ENCODE measurements around the gene CSTF1.

The CSTF1 gene

GRCh38 chr20:56392132-56392880 is at the start of gene CSTF1, which contains the start of gene AURKA:
CSTF1 (plus strand) TSS chr20:56392645; CDS start chr20:56395553, 2,908 bp downstream.
AURKA (minus strand) TSS chr20:56392215; CDS start chr20:56388197, 4,018 bp downstream.
- Histone ChIP-seq H3K4me3 (ENCODE audit: low read depth in 1 of 2, low read length in 2 of 2) (peak within 1 kb of the TSS; percentile 95), H3K9me3 (ENCODE audit: control insufficient read depth in 1 of 2, low read length in 2 of 2) (no peaks in the 10 kb centered on the region), H3K27ac (ENCODE audit: low read length) (peak within 1 kb of the TSS; percentile 94), H3K27me3 (ENCODE audit: low read depth, low read length) (no peaks in the 10 kb centered on the region), H3K4me1 (ENCODE audit: control insufficient read depth in 1 of 2, insufficient read depth in 2 of 2, low read length in 2 of 2) (peaks cover 5 to 18% of the 10 kb centered on the region in 2 donors), H3K36me3 (ENCODE audit: control insufficient read depth in 1 of 2, insufficient read depth in 2 of 2, low read length in 2 of 2) (peaks cover 16 to 24% of the 10 kb centered on the region in 2 donors)

DNA sequence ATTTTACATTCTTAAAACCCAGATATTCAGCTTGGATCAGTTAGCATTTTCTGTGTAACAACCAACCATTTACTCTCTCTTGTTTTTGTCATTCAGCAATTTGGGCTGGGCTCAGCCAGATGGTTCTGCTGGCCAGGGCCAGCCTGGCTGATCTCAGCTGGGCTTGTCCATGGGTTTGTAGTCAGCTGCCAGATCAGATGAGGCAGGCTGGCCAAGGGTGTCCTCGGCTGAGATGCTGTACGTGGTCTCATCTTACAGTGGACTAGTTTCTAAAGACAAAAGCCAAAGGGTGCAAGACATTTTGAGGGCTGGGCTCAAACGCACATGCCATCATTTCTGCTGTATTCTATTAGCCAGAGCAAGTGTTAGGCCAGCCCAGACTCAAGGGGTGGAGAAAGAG is 49.7 kb upstream of the CSTF1 start:
- no peak overlapping the region for H3K4me3 ChIP-seq (ENCODE audit: low read depth in 1 of 2, low read length in 2 of 2)
- peaks cover 0 to 10% of the 10 kb centered on the region in 2 donors for H3K4me1 ChIP-seq (ENCODE audit: control insufficient read depth in 1 of 2, insufficient read depth in 2 of 2, low read length in 2 of 2)
- no peak overlapping the region for H3K27ac ChIP-seq (ENCODE audit: low read length)
- no peaks in the 10 kb centered on the region for H3K36me3 ChIP-seq (ENCODE audit: control insufficient read depth in 1 of 2, insufficient read depth in 2 of 2, low read length in 2 of 2)
- H3K9me3 ChIP-seq (ENCODE audit: control insufficient read depth in 1 of 2, low read length in 2 of 2): no peaks in the 10 kb centered on the region
- no peaks in the 10 kb centered on the region for H3K27me3 ChIP-seq (ENCODE audit: low read depth, low read length)

DNA sequence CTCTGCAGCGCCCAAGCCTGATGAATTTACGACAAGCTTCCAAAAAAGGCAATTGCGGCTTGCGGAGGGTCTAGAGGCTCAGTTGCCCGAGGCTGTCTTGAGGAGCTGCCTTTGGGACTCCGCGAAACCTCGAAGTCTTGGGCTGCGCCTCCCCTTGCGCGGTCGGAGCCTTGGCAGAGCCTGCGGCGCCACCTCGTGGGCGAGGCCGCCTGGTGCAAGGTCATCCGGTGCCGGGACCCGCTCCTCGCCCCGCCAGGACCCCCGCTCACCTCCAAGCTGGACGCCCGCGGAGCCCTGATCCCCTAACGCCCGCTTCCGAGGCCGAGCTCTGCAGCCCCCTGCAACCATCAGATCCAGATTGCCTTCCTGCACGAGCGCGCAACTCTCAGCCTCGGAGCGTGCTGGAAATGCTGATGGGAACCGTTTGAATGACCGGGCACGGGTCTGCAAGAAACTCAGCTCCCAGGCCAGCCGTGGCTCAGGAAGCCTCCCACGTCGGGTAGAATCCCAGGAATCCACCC is 48.5 kb upstream of the CSTF1 start:
- H3K27ac ChIP-seq (ENCODE audit: low read length): no peak overlapping the region
- no peaks in the 10 kb centered on the region for H3K9me3 ChIP-seq (ENCODE audit: control insufficient read depth in 1 of 2, low read length in 2 of 2)
- H3K4me1 ChIP-seq (ENCODE audit: control insufficient read depth in 1 of 2, insufficient read depth in 2 of 2, low read length in 2 of 2): peaks cover 0 to 10% of the 10 kb centered on the region in 2 donors
- peak overlapping the region in 1 of 2 donors; percentile 23 for H3K4me3 ChIP-seq (ENCODE audit: low read depth in 1 of 2, low read length in 2 of 2)
- no peaks in the 10 kb centered on the region for H3K36me3 ChIP-seq (ENCODE audit: control insufficient read depth in 1 of 2, insufficient read depth in 2 of 2, low read length in 2 of 2)
- H3K27me3 ChIP-seq (ENCODE audit: low read depth, low read length): no peaks in the 10 kb centered on the region

GRCh38 chr20:56345911-56346310 is 46.5 kb upstream of the CSTF1 start:
- Histone ChIP-seq H3K27ac (ENCODE audit: low read length) (no peak overlapping the region), H3K9me3 (ENCODE audit: control insufficient read depth in 1 of 2, low read length in 2 of 2) (no peaks in the 10 kb centered on the region), H3K27me3 (ENCODE audit: low read depth, low read length) (no peaks in the 10 kb centered on the region), H3K4me1 (ENCODE audit: control insufficient read depth in 1 of 2, insufficient read depth in 2 of 2, low read length in 2 of 2) (peaks cover 0 to 10% of the 10 kb centered on the region in 2 donors), H3K4me3 (ENCODE audit: low read depth in 1 of 2, low read length in 2 of 2) (no peak overlapping the region), H3K36me3 (ENCODE audit: control insufficient read depth in 1 of 2, insufficient read depth in 2 of 2, low read length in 2 of 2) (no peaks in the 10 kb centered on the region)

DNA sequence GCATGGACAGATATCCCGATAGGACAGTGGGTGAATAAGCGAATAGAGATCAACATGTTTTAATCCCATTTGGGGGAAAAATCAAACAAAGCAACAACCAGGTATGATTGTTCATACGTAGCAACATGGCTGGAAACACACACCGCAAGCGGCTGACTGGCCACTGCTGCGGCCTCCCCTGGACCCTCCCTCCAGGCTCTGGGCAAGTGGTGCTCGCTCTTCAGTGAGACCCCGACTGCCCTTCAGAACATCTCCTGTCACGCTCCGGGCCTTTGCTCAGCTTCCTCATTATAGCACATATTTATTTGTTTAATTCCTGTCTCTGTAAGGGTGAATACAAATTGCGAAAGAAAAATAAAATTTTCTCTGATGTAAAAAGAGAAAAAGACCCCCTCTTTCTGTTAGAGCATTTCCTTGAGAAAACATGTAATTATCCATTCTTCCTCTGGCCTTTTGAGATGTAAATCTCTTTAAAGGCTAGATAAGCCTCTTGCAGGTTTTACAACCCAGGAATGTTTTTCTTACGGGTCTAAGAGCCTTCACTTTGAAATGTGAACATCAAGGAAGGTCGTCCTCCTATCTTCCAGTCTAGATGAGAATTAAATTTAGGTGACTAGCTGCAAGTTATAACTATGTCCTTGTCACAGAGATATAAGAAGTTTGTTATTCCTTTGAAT is 44.7 kb upstream of the CSTF1 start:
- Histone ChIP-seq H3K4me3 (ENCODE audit: low read depth in 1 of 2, low read length in 2 of 2) (no peak overlapping the region), H3K4me1 (ENCODE audit: control insufficient read depth in 1 of 2, insufficient read depth in 2 of 2, low read length in 2 of 2) (peaks cover 0 to 10% of the 10 kb centered on the region in 2 donors), H3K9me3 (ENCODE audit: control insufficient read depth in 1 of 2, low read length in 2 of 2) (no peaks in the 10 kb centered on the region), H3K27ac (ENCODE audit: low read length) (no peak overlapping the region), H3K27me3 (ENCODE audit: low read depth, low read length) (no peaks in the 10 kb centered on the region), H3K36me3 (ENCODE audit: control insufficient read depth in 1 of 2, insufficient read depth in 2 of 2, low read length in 2 of 2) (no peaks in the 10 kb centered on the region)

DNA sequence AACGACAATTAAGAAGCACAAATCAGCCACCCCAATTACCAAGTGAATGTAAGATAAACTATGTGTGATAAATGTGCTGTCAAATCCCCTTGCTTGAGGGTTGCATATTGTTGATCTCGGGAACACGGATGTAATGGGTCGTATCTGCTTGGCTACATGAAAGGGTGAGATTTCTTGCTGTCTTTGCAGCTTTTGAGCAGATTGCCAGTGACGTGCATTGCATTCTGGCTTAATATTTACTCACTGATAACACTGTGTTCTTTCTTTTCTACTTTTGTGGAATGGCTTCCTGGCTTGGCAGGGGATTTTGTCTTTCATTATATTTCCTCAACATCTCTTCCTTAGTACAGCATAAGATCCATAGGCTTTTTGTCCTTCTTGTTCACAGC is 44.1 kb upstream of the CSTF1 start:
- peak overlapping the region in 1 of 2 donors; percentile 26 for H3K4me3 ChIP-seq (ENCODE audit: low read depth in 1 of 2, low read length in 2 of 2)
- no peaks in the 10 kb centered on the region for H3K9me3 ChIP-seq (ENCODE audit: control insufficient read depth in 1 of 2, low read length in 2 of 2)
- no peaks in the 10 kb centered on the region for H3K27me3 ChIP-seq (ENCODE audit: low read depth, low read length)
- no peaks in the 10 kb centered on the region for H3K36me3 ChIP-seq (ENCODE audit: control insufficient read depth in 1 of 2, insufficient read depth in 2 of 2, low read length in 2 of 2)
- H3K4me1 ChIP-seq (ENCODE audit: control insufficient read depth in 1 of 2, insufficient read depth in 2 of 2, low read length in 2 of 2): peaks cover 0 to 10% of the 10 kb centered on the region in 2 donors
- no peak overlapping the region for H3K27ac ChIP-seq (ENCODE audit: low read length)

DNA sequence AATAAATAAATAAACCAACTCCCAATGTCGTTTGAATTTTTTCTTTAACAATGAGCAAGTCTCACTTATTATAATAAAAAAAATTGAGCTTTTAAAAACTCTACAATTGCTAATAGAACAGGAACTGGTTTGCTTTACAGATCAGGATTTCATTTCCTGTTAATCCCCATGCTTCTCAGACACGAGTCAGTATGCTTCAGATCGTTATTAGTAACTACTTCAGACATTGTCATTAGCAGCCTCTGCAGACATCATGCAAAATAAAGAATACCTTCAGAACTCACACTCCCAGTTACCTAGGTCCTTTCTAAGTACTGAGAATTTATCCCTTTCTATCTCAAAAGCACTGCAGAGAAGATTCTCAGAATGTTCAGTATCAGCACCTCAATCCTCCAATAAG is 43.7 kb upstream of the CSTF1 start:
- Histone ChIP-seq H3K36me3 (ENCODE audit: control insufficient read depth in 1 of 2, insufficient read depth in 2 of 2, low read length in 2 of 2) (no peaks in the 10 kb centered on the region), H3K4me3 (ENCODE audit: low read depth in 1 of 2, low read length in 2 of 2) (no peak overlapping the region), H3K4me1 (ENCODE audit: control insufficient read depth in 1 of 2, insufficient read depth in 2 of 2, low read length in 2 of 2) (peaks cover 0 to 6% of the 10 kb centered on the region in 2 donors), H3K9me3 (ENCODE audit: control insufficient read depth in 1 of 2, low read length in 2 of 2) (no peaks in the 10 kb centered on the region), H3K27ac (ENCODE audit: low read length) (no peak overlapping the region), H3K27me3 (ENCODE audit: low read depth, low read length) (no peaks in the 10 kb centered on the region)

DNA sequence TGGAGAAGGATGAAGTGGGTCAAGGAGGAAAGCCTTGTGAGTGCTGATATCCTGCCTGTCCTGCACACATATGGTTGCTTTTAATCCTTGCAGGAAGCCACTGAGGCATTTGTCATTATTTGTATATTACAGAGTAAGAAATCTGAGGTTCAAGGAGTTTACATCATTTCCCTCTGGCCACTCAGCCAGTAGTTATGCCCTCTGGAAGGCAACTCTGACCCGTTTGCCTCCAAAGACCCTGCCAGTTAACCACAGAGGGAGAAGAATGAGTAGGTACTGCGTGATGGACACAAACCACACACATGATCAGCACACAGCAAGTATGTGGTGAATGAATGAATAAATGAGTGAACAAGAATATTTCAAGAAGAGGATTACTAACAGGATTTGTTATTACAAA is 41.6 kb upstream of the CSTF1 start:
- no peaks in the 10 kb centered on the region for H3K4me1 ChIP-seq (ENCODE audit: control insufficient read depth in 1 of 2, insufficient read depth in 2 of 2, low read length in 2 of 2)
- H3K36me3 ChIP-seq (ENCODE audit: control insufficient read depth in 1 of 2, insufficient read depth in 2 of 2, low read length in 2 of 2): no peaks in the 10 kb centered on the region
- H3K27me3 ChIP-seq (ENCODE audit: low read depth, low read length): no peaks in the 10 kb centered on the region
- no peak overlapping the region for H3K4me3 ChIP-seq (ENCODE audit: low read depth in 1 of 2, low read length in 2 of 2)
- no peaks in the 10 kb centered on the region for H3K9me3 ChIP-seq (ENCODE audit: control insufficient read depth in 1 of 2, low read length in 2 of 2)
- H3K27ac ChIP-seq (ENCODE audit: low read length): no peak overlapping the region

DNA sequence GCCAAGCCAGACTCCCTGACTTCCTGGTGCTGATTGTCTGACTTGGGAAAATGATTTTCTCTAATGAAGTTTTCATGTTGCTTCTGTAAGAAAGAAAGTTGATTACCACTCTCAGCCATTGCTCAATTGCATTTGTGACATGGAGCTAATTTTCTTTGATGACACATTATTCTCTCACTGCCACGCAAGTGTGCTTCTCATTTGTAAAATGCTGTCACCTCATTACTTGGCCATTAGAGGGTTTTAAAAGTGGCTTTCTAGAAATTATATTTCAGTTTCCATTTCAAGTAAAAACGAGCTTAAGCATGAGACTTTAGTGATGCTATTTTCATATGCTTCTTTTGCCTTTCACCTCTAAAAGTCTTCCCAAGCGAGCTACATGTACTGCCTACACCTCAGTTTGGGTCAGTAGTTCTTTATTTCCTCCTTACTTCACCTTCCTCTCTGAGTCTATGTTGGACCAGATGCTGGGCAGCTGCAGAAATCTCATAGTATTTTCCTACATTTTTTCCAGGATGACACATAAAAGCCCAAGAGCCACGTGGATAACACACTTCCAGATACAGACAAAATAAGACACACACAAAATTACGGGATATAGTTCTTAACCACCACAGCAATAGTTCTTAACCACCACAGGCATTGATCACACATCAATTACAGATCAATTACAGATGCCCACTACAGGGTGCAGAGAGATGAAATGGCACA is 39.9 kb upstream of the CSTF1 start:
- H3K9me3 ChIP-seq (ENCODE audit: control insufficient read depth in 1 of 2, low read length in 2 of 2): no peaks in the 10 kb centered on the region
- H3K36me3 ChIP-seq (ENCODE audit: control insufficient read depth in 1 of 2, insufficient read depth in 2 of 2, low read length in 2 of 2): no peaks in the 10 kb centered on the region
- no peak overlapping the region for H3K4me3 ChIP-seq (ENCODE audit: low read depth in 1 of 2, low read length in 2 of 2)
- no peaks in the 10 kb centered on the region for H3K27me3 ChIP-seq (ENCODE audit: low read depth, low read length)
- H3K4me1 ChIP-seq (ENCODE audit: control insufficient read depth in 1 of 2, insufficient read depth in 2 of 2, low read length in 2 of 2): no peaks in the 10 kb centered on the region
- H3K27ac ChIP-seq (ENCODE audit: low read length): no peak overlapping the region

DNA sequence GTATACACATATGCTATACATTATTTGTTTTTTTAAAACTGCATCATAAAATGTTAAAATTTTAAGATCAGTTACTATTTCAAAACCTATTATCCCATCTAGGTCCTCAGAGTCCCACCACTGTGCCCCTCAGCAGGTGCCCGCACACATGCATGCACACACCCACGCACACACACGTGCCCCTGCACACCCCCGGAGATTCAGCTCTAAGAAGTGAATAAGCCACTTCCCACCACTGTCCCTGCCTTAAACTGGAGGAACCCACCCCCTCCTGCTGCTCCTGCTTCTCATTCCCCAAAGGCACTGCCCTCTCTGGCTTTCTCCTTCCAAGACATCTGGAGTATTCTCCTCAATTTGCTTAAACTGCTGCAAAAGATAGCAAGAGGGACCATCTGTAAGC is 39.1 kb upstream of the CSTF1 start:
- Histone ChIP-seq H3K27me3 (ENCODE audit: low read depth, low read length) (no peaks in the 10 kb centered on the region), H3K36me3 (ENCODE audit: control insufficient read depth in 1 of 2, insufficient read depth in 2 of 2, low read length in 2 of 2) (no peaks in the 10 kb centered on the region), H3K9me3 (ENCODE audit: control insufficient read depth in 1 of 2, low read length in 2 of 2) (no peaks in the 10 kb centered on the region), H3K4me1 (ENCODE audit: control insufficient read depth in 1 of 2, insufficient read depth in 2 of 2, low read length in 2 of 2) (no peaks in the 10 kb centered on the region), H3K4me3 (ENCODE audit: low read depth in 1 of 2, low read length in 2 of 2) (no peak overlapping the region), H3K27ac (ENCODE audit: low read length) (no peak overlapping the region)

DNA sequence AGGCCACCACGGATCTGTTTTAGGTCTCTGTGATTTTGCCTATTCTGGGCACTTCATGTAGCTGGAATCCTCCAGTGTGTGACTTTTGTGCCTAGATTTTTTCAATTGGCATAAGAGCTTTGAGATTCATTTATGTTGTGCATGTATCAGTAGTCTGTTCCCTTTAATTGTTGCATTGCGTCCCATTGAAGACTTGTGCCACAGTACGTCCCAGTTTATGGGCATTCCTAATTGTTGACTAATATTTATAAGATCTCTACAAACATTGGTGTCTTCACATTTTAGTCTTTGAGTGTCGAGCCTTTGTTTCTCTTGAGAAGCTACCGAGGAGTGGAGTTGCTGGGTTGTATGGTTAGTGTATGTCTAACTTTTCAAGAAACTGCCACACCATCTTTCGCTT is 34.4 kb upstream of the CSTF1 start:
- H3K9me3 ChIP-seq (ENCODE audit: control insufficient read depth in 1 of 2, low read length in 2 of 2): no peaks in the 10 kb centered on the region
- no peaks in the 10 kb centered on the region for H3K27me3 ChIP-seq (ENCODE audit: low read depth, low read length)
- peaks cover 3% of the 10 kb centered on the region in 2 donors for H3K36me3 ChIP-seq (ENCODE audit: control insufficient read depth in 1 of 2, insufficient read depth in 2 of 2, low read length in 2 of 2)
- H3K4me3 ChIP-seq (ENCODE audit: low read depth in 1 of 2, low read length in 2 of 2): peak overlapping the region; percentile 50 to 91
- no peak overlapping the region for H3K27ac ChIP-seq (ENCODE audit: low read length)
- H3K4me1 ChIP-seq (ENCODE audit: control insufficient read depth in 1 of 2, insufficient read depth in 2 of 2, low read length in 2 of 2): peaks cover 12 to 21% of the 10 kb centered on the region in 2 donors
